Activated B cell treated with CpG ODN at 0.5 μM for 24 hours (primary cell): ENCODE results near the gene ZG16B. TPM values are rescaled to one million over a fixed set of nuclear protein-coding genes. Genes with fewer than 3 reads are reported as not detected.

Experiments
- ATAC-seq: fragments of 200-7000 bp; cut with Tn5 transposase; one replicate; pipeline ENCODE4 v1.10.0; 2021; ENCODE audit warnings: low read depth, mild to moderate bottlenecking, moderate library complexity
- CTCF ChIA-PET: fragments of 350-600 bp; sonication (Branson Sonifier 250); formaldehyde crosslinking; loops from one replicate; lab custom pipeline; 2021; ENCODE audit warnings: antibody characterized with exemption; lab: Charles Lee
- POLR2A ChIA-PET: fragments of 350-600 bp; sonication (Branson Sonifier 250); formaldehyde crosslinking; loops from one replicate; lab custom pipeline; 2021; ENCODE audit warnings: antibody characterized with exemption; lab: Charles Lee
- DNase-seq: peaks from one replicate; pipeline ENCODE4 v3.0.0; 2022
- H3K27ac Mint-ChIP-seq: one replicate; pipeline ENCODE4 v1.8.0; 2020; ENCODE audit warnings: mixed read lengths
- H3K27me3 Mint-ChIP-seq: one replicate; pipeline ENCODE4 v1.8.0; 2021; ENCODE audit warnings: mixed read lengths
- H3K36me3 Mint-ChIP-seq: one replicate; pipeline ENCODE4 v1.8.0; 2021; ENCODE audit warnings: low read depth, mixed read lengths
- H3K4me1 Mint-ChIP-seq: one replicate; pipeline ENCODE4 v1.8.0; 2021; ENCODE audit warnings: mixed read lengths
- H3K4me3 Mint-ChIP-seq: one replicate; pipeline ENCODE4 v1.8.0; 2020; ENCODE audit warnings: mild to moderate bottlenecking, mixed read lengths
- H3K9me3 Mint-ChIP-seq: one replicate; pipeline ENCODE4 v1.8.0; 2020; ENCODE audit warnings: mixed read lengths
- CTCF ChIP-seq: fragments of 200-600 bp; IDR thresholded peaks from one replicate; pipeline ENCODE4 v1.8.0; 2022; ENCODE audit warnings: antibody characterized with exemption, mild to moderate bottlenecking
- intact Hi-C: fragments of 100-400 bp; cut with micrococcal nuclease; formaldehyde crosslinking; loops from one replicate; pipeline ENCODE4 v1.15.1; 2024
- total RNA-seq: library from RNA; stranded (reverse); gene quantifications from 2 replicates; pipeline ENCODE4 v1.2.3, GENCODE V29; 2022

ZG16B gene
- total RNA-seq, 1 donor from 2014 or later, result 0.33 TPM

- Mint-ChIP-seq H3K27me3 (peaks cover 3% of the 10 kb centered on the region), H3K27ac (no peak overlapping the region), H3K36me3 (no peaks in the 10 kb centered on the region), H3K4me1 (no peaks in the 10 kb centered on the region), H3K9me3 (no peaks in the 10 kb centered on the region), H3K4me3 (no peak overlapping the region)
- no peak for TF ChIP-seq CTCF
- DNase-seq, result no peak
- ChIA-PET POLR2A (no interaction called here), CTCF (interaction anchor here (1.0 to 1.3 kb wide), 2 partner anchors 54 to 99 kb away, joined by 3 to 4 read pairs; no protein-coding TSS in a partner anchor)
- intact Hi-C loops, result no loop called here
- ATAC-seq, result no peak
Measured at GRCh38 chr16:2821487-2822157, 8.5 kb upstream of the ZG16B start.

GRCh38 chr16:2822158-2822495, 8.0 kb upstream of the ZG16B start:
- TF ChIP-seq CTCF, result no peak
- ChIA-PET POLR2A (interaction anchor here (0.5 kb wide), 1 partner anchor 377 kb away, joined by 3 read pairs; no protein-coding TSS in a partner anchor), CTCF (interaction anchor here (1.0 to 1.3 kb wide), 2 partner anchors 54 to 98 kb away, joined by 3 to 4 read pairs; no protein-coding TSS in a partner anchor)
- intact Hi-C loops, result no loop called here
- Mint-ChIP-seq H3K27ac (no peak overlapping the region), H3K4me3 (no peak overlapping the region), H3K9me3 (no peaks in the 10 kb centered on the region), H3K27me3 (peaks cover 3% of the 10 kb centered on the region), H3K36me3 (no peaks in the 10 kb centered on the region), H3K4me1 (no peaks in the 10 kb centered on the region)
- ATAC-seq (no peak), DNase-seq (no peak)

DNA sequence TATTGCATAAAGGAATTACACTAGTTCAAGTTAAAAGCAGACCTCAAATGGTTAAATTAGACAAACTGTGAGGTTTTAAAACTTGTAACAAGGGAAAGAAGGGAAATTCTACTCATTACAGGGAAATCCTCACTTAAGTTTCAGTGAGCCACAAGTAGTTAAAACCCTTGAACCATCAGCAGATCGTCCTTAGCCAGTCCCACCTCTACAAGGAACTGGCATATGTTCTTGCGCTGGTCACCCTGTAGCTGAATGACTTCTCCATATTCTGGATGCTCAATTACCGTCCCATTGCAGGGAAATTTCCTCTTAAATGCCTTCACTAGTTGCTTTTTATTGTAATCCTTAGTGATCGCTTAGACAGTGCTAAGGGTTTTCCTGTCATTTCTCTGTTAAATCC, 7.6 kb upstream of the ZG16B start:
- ChIA-PET CTCF (no interaction called here), POLR2A (interaction anchor here (0.5 kb wide), 1 partner anchor 378 kb away, joined by 3 read pairs; no protein-coding TSS in a partner anchor)
- H3K27ac Mint-ChIP-seq, result no peak overlapping the region
- no peaks in the 10 kb centered on the region for H3K36me3 Mint-ChIP-seq
- DNase-seq (no peak), ATAC-seq (no peak)
- no peak for TF ChIP-seq CTCF
- no peaks in the 10 kb centered on the region for H3K4me1 Mint-ChIP-seq
- no peak overlapping the region for H3K4me3 Mint-ChIP-seq
- intact Hi-C loops, result no loop called here
- peaks cover 3% of the 10 kb centered on the region for H3K27me3 Mint-ChIP-seq
- no peaks in the 10 kb centered on the region for H3K9me3 Mint-ChIP-seq

DNA sequence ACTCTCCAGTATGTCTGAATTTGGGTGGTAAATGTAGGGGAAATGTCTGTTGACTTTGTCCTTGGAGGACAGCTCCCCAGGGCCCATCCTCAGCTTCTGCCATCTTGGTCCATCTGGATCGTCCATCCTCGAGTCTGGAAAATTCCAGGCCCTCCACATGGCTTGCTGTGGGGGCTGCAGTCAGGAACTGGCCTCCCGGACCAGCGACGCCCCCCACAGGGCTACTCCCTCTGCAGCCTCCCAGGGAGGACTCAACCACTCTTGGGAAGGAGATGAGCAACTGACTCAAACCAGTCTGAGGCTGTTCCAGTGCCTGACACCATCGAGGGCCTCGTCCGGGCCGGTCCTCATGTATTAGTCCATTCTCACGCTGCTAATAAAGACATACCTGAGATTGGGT, 5.5 kb upstream of the ZG16B start:
- no peak for TF ChIP-seq CTCF
- no peaks in the 10 kb centered on the region for H3K36me3 Mint-ChIP-seq
- ChIA-PET POLR2A (no interaction called here), CTCF (no interaction called here)
- intact Hi-C loops, result no loop called here
- H3K27ac Mint-ChIP-seq, result no peak overlapping the region
- H3K4me1 Mint-ChIP-seq, result no peaks in the 10 kb centered on the region
- ATAC-seq, result no peak
- H3K4me3 Mint-ChIP-seq, result no peak overlapping the region
- H3K27me3 Mint-ChIP-seq, result no peaks in the 10 kb centered on the region
- no peak for DNase-seq
- no peaks in the 10 kb centered on the region for H3K9me3 Mint-ChIP-seq

GRCh38 chr16:2825049-2825742, 4.9 kb upstream of the ZG16B start:
- CTCF ChIA-PET, result no interaction called here
- Mint-ChIP-seq H3K4me3 (no peak overlapping the region), H3K27ac (no peak overlapping the region), H3K4me1 (no peaks in the 10 kb centered on the region), H3K9me3 (no peaks in the 10 kb centered on the region), H3K27me3 (no peaks in the 10 kb centered on the region), H3K36me3 (no peaks in the 10 kb centered on the region)
- ATAC-seq (no peak), DNase-seq (no peak)
- POLR2A ChIA-PET, result no interaction called here
- TF ChIP-seq CTCF, result no peak
- intact Hi-C loops, result no loop called here
